Epithelial cell of esophagus (primary cell): Measurements from ENCODE around the gene LAX1.
"Not testable (repeated sequence)": the region's sequence is repeated elsewhere in the genome, so short reads cannot be mapped to it uniquely, and the experiment has no call there.

Experiments used
- DNase-seq: peaks from one replicate; pipeline ENCODE4 v3.0.0; 2010; ENCODE audit warnings: low read depth
- H3K4me3 ChIP-seq: 2 replicates; pipeline ENCODE4 v1.5.1; 2011; ENCODE audit warnings: mild to moderate bottlenecking, low read length, control low read depth
- TF ChIP-seq, protein P1 (sequence below): IDR thresholded peaks from 2 replicates; pipeline ENCODE4 v1.5.1; 2011; ENCODE audit warnings: low read depth, mild to moderate bottlenecking, low read length, control low read depth, inconsistent platforms; ENCODE audit not compliant: insufficient read depth; ENCODE audit errors: missing control alignments

LAX1 gene

DNA sequence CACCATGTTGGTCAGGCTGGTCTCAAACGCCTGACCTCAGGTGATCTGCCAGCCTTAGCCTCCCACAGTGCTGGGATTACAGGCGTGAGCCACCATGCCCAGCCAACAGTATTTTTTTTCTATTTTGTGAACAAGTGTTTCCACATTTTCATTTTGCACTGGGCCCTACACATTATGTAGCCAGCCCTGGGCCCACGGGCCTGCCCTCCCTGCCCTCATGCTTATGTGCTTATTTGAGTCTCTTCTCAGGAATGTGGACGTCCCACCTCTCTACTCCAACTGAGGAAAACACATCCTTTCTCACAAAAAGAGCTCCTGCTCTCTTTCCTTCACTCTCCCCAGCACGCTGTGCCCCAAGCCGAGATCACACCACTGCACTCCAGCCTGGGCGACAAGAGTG lies 17.0 kb downstream of the LAX1 start:
- no peak for DNase-seq
- H3K4me3 ChIP-seq = no peak overlapping the region
- TF ChIP-seq, protein P1, sequence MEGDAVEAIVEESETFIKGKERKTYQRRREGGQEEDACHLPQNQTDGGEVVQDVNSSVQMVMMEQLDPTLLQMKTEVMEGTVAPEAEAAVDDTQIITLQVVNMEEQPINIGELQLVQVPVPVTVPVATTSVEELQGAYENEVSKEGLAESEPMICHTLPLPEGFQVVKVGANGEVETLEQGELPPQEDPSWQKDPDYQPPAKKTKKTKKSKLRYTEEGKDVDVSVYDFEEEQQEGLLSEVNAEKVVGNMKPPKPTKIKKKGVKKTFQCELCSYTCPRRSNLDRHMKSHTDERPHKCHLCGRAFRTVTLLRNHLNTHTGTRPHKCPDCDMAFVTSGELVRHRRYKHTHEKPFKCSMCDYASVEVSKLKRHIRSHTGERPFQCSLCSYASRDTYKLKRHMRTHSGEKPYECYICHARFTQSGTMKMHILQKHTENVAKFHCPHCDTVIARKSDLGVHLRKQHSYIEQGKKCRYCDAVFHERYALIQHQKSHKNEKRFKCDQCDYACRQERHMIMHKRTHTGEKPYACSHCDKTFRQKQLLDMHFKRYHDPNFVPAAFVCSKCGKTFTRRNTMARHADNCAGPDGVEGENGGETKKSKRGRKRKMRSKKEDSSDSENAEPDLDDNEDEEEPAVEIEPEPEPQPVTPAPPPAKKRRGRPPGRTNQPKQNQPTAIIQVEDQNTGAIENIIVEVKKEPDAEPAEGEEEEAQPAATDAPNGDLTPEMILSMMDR = no peak

DNA sequence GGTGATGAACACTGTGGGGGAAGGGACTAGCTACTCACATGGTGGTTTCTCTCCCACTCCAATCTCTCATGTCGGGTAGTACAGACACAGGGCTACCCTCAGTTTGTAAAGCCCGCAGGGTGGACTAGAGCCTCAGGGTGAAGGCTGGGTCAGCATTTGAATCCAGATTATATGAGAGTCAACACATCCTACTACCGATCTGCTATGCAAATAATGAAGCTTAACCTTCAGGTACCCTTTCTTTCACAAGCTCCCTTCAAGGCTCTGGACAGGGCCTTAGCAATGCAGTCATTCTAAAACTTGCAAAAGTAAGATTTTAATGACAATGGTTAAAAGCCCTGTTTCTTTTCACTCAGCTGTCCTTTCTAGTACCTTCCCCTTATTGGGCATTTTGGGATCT lies 25.0 kb downstream of the LAX1 start:
- TF ChIP-seq, protein P1 = no peak
- no peak overlapping the region for H3K4me3 ChIP-seq
- DNase-seq = no peak

DNA sequence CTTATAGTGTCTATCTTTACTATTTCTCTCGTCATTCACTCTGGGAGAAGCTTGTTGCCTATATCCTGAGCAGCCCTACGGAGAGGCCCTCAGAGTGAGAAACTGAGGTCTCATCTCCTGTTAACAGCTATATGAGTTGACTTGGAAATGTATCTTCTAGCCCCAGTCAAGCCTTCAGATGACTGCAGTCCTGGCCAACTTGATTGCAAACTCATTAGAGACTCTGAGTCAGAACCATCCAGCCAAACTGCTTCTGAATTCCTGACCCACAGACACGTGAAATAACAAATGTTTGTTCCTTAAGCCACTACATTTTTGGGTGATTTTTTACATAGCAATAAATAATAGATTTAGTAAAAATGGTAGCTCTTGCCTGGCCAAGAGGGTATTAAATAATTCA lies 26.5 kb downstream of the LAX1 start:
- H3K4me3 ChIP-seq = no peak overlapping the region
- TF ChIP-seq, protein P1 = no peak
- DNase-seq = peak; percentile 48

DNA sequence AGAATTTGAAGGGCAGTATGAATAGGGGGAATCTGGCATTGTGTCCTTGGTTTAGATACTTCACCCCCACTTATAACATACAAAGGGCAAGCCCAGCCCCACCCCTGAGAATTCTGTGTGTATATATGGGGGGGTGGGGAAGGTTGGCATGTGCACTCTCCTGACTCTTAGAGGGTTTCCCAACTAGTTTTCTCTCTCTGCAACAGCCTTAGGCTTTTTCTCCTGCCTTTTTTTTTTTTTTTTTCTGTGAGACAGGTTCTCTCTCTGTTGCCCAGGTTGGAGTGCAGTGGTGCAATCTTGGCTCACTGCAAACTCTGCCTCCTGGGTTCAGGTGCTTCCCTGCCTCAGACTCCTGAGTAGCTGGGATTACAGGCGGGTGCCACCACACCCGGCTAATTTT lies 27.5 kb downstream of the LAX1 start:
- H3K4me3 ChIP-seq = no peak overlapping the region
- no peak for DNase-seq
- TF ChIP-seq, protein P1 = no peak

DNA sequence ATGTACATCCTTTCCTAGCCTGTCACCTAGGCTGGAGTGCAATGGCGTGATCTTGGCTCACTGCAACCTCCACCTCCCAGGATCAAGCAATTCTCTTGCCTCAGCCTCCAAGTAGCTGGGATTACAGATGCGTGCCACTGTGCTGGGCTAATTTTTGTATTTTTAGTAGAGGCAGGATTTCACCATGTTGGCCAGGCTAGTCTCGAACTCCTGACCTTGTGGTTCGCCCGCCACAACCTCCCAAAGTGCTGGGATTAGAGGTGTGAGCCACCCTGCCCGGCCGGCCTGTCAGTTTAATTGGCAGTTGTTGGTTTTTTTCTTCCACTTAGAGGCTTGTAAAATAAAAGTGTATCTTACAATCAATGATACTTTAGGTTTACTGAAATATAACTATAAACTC lies 28.6 kb downstream of the LAX1 start:
- not testable (repeated sequence) for H3K4me3 ChIP-seq, DNase-seq

DNA sequence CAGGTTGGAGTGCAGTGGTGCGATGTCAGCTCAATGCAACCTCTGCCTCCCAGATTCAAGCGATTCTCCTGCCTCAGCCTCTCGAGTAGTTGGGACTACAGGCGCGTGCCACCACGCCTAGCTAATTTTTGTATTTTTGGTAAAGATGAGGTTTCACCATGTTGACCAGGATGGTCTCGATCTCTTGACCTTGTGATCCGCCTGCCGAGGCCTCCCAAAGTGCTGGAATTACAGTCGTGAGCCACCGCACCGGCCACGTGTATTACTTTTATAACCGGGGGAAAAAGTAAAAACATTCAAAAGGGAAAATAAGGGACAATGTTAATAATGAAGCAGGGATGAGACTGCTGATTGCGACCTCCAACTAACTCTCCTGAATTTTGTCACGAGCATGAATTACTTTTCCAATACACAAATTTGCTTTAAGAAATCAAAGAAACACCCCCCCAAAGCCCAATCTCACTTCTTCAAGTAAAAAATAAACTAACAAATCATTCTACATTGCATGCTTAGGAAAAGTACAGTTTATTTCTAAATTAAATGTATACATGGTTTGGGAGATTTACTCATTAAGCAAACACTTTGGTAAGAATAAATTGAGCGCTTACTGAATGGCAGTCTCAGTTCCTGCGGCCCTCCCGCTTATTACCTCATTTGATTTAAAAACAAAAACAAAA lies 29.9 kb downstream of the LAX1 start:
- DNase-seq = no peak
- peak overlapping the region; percentile 2 for H3K4me3 ChIP-seq
- TF ChIP-seq, protein P1 = no peak

DNA sequence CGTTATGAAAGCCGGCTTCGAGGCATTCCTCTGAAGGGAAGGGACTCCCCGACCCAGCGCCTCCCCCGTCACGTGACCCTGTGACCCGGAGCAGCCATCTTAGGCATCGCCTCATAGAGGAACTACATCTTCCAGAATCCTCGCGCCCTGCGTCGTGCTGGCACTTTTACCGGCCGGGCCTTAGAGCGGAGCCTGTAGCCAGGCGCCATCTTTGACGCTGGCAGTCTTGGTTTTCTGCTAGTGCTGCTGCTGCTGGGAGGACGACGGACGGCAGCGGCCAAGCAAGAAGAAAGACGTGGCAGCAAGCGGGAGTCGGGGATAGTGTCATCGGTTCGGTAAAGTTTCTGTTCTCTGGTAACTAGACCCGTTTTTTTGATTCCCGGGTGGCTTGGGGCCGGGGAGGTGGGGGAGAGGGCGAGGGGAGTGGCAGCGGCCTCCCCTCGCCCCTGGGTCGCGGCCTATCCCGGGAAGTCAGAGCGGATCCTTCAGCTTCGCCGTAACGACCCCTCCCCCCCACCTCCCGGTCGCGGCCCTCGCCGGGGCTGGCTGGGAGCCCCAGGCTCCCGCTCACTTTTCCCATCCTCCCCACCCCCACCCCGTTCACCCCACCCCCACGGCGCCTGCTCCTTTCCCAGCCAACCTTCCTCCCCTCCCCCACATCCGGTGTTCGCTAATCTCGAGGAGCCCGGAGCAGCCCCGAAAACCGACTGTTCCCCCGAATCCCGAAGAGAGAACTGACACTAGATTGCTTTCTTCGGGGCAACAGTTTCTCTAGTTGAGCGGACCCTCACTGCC lies 30.7 kb downstream of the LAX1 start, which contains the start of the genes ZBED6 and ZC3H11A:
ZBED6 (plus strand) TSS at position 183 of the 795 bp plus-strand sequence. CDS start 1,900 bp downstream, outside the sequence.
ZC3H11A (plus strand) TSS at position 183 of the 795 bp plus-strand sequence. CDS start 21,448 bp downstream, outside the sequence.
- TF ChIP-seq, protein P1 = no peak
- H3K4me3 ChIP-seq = peak within 1 kb of the TSS; percentile 94
- peak; percentile 99 for DNase-seq
